Naive B cell (primary cell): ENCODE results near the gene SOX14. TPM values are rescaled to one million over a fixed set of nuclear protein-coding genes. Genes with fewer than 3 reads are reported as not detected.
A peak's percentile ranks its signal among the peaks of the same experiment; 100 is the strongest.

Source experiments
- ATAC-seq, 2 donors: fragments of 150-1000 bp; cut with Tn5 transposase; 2 replicates each; pipeline ENCODE4 v1.10.0; 2021; ENCODE audit warnings: low read depth in 2 of 2, mild to moderate bottlenecking in 2 of 2, moderate library complexity in 2 of 2
- DNase-seq: peaks from one replicate; pipeline ENCODE4 v3.0.0; 2022
- H3K27ac Mint-ChIP-seq, 6 donors: one replicate each; pipeline ENCODE4 v1.8.0; 2020 to 2022; ENCODE audit warnings: mild to moderate bottlenecking in 6 of 6, mixed read lengths in 6 of 6, moderate library complexity in 5 of 6, inconsistent platforms in 2 of 6
- H3K27me3 Mint-ChIP-seq, 3 donors: one replicate each; pipeline ENCODE4 v1.8.0; 2021 to 2022; ENCODE audit warnings: mixed read lengths in 3 of 3, mild to moderate bottlenecking in 1 of 3
- H3K36me3 Mint-ChIP-seq, 2 donors: one replicate each; pipeline ENCODE4 v1.8.0; 2020 to 2022; ENCODE audit warnings: mixed read lengths in 2 of 2, inconsistent platforms in 1 of 2, mild to moderate bottlenecking in 1 of 2
- H3K4me1 Mint-ChIP-seq, 3 donors: one replicate each; pipeline ENCODE4 v1.8.0; 2020 to 2022; ENCODE audit warnings: mixed read lengths in 3 of 3, inconsistent platforms in 1 of 3, mild to moderate bottlenecking in 1 of 3, moderate library complexity in 1 of 3
- H3K4me3 Mint-ChIP-seq, 8 donors: one replicate each; pipeline ENCODE4 v1.8.0; 2020 to 2022; ENCODE audit warnings: mild to moderate bottlenecking in 8 of 8, mixed read lengths in 8 of 8, moderate library complexity in 8 of 8, inconsistent platforms in 2 of 8
- H3K9me3 Mint-ChIP-seq, 7 donors: one replicate each; pipeline ENCODE4 v1.8.0; 2020 to 2022; ENCODE audit warnings: mixed read lengths in 7 of 7, mild to moderate bottlenecking in 5 of 7, inconsistent platforms in 2 of 7, moderate library complexity in 1 of 7
- polyA plus RNA-seq, 6 donors: library from polyadenylated mRNA; unstranded; fragments of 300-500 nt; fragmentation: Illumina TruSeq; gene quantifications; one replicate each; pipeline ENCODE4 v1.2.3, GENCODE V29; 2021; ENCODE audit warnings: low read depth in 6 of 6

SOX14 gene
- polyA plus RNA-seq, 6 donors from 2014 or later: not detected

- DNase-seq: no peak
- H3K27ac Mint-ChIP-seq: no peak overlapping the region
- peaks cover 55 to 83% (median 71%) of the 10 kb centered on the region in 3 donors for H3K27me3 Mint-ChIP-seq
- peaks cover 3 to 15% (median 15%) of the 10 kb centered on the region in 3 donors for H3K4me1 Mint-ChIP-seq
- H3K36me3 Mint-ChIP-seq: no peaks in the 10 kb centered on the region
- peak overlapping the region in 5 of 8 donors; percentile 29 to 80 (median 45) for H3K4me3 Mint-ChIP-seq
- ATAC-seq: no peak
- H3K9me3 Mint-ChIP-seq: peaks cover 0 to 11% (median 0%) of the 10 kb centered on the region in 7 donors
Observed at GRCh38 chr3:137771401-137772213, 7.5 kb downstream of the SOX14 start.

- H3K36me3 Mint-ChIP-seq: no peaks in the 10 kb centered on the region
- H3K9me3 Mint-ChIP-seq: peaks cover 0 to 11% (median 0%) of the 10 kb centered on the region in 7 donors
- ATAC-seq (no peak), DNase-seq (no peak)
- peaks cover 3 to 15% (median 15%) of the 10 kb centered on the region in 3 donors for H3K4me1 Mint-ChIP-seq
- H3K27ac Mint-ChIP-seq: no peak overlapping the region
- H3K27me3 Mint-ChIP-seq: peaks cover 53 to 76% (median 75%) of the 10 kb centered on the region in 3 donors
- H3K4me3 Mint-ChIP-seq: peak overlapping the region in 2 of 8 donors; percentile 57 to 80
Observed at GRCh38 chr3:137772214-137772955, 8.3 kb downstream of the SOX14 start.

- Mint-ChIP-seq H3K36me3 (no peaks in the 10 kb centered on the region), H3K27ac (no peak overlapping the region), H3K4me3 (no peak overlapping the region), H3K27me3 (peaks cover 31 to 40% (median 36%) of the 10 kb centered on the region in 3 donors), H3K4me1 (no peaks in the 10 kb centered on the region), H3K9me3 (peaks cover 0 to 8% (median 3%) of the 10 kb centered on the region in 7 donors)
- ATAC-seq: no peak
- no peak for DNase-seq
Observed at GRCh38 chr3:137778941-137779340, 14.8 kb downstream of the SOX14 start.

- no peaks in the 10 kb centered on the region for H3K9me3 Mint-ChIP-seq
- H3K4me1 Mint-ChIP-seq: no peaks in the 10 kb centered on the region
- H3K36me3 Mint-ChIP-seq: no peaks in the 10 kb centered on the region
- no peak for ATAC-seq
- no peak for DNase-seq
- peaks cover 0 to 12% (median 7%) of the 10 kb centered on the region in 3 donors for H3K27me3 Mint-ChIP-seq
- H3K4me3 Mint-ChIP-seq: no peak overlapping the region
- no peak overlapping the region for H3K27ac Mint-ChIP-seq
Observed at GRCh38 chr3:137787529-137787928, 23.4 kb downstream of the SOX14 start.

- DNase-seq (no peak), ATAC-seq (no peak)
- H3K36me3 Mint-ChIP-seq: no peaks in the 10 kb centered on the region
- no peaks in the 10 kb centered on the region for H3K4me1 Mint-ChIP-seq
- peaks cover 0 to 16% (median 0%) of the 10 kb centered on the region in 3 donors for H3K27me3 Mint-ChIP-seq
- no peaks in the 10 kb centered on the region for H3K9me3 Mint-ChIP-seq
- no peak overlapping the region for H3K27ac Mint-ChIP-seq
- H3K4me3 Mint-ChIP-seq: no peak overlapping the region
Observed at GRCh38 chr3:137789236-137789635, 25.1 kb downstream of the SOX14 start.

- H3K4me1 Mint-ChIP-seq: no peaks in the 10 kb centered on the region
- peaks cover 0 to 23% (median 8%) of the 10 kb centered on the region in 3 donors for H3K27me3 Mint-ChIP-seq
- H3K27ac Mint-ChIP-seq: no peak overlapping the region
- ATAC-seq: no peak
- H3K4me3 Mint-ChIP-seq: no peak overlapping the region
- H3K9me3 Mint-ChIP-seq: no peaks in the 10 kb centered on the region
- no peaks in the 10 kb centered on the region for H3K36me3 Mint-ChIP-seq
- DNase-seq: no peak
Observed at GRCh38 chr3:137792626-137793271, 28.6 kb downstream of the SOX14 start.

- Mint-ChIP-seq H3K4me1 (no peaks in the 10 kb centered on the region), H3K36me3 (no peaks in the 10 kb centered on the region), H3K27ac (no peak overlapping the region), H3K4me3 (no peak overlapping the region), H3K9me3 (peaks cover 0 to 13% (median 3%) of the 10 kb centered on the region in 7 donors), H3K27me3 (peaks cover 6 to 19% (median 8%) of the 10 kb centered on the region in 3 donors)
- no peak for DNase-seq
- no peak for ATAC-seq
Observed at GRCh38 chr3:137796993-137797392, 32.9 kb downstream of the SOX14 start.

GRCh38 chr3:137803215-137803614 is 39.1 kb downstream of the SOX14 start:
- peaks cover 0 to 6% (median 3%) of the 10 kb centered on the region in 3 donors for H3K27me3 Mint-ChIP-seq
- H3K4me3 Mint-ChIP-seq: no peak overlapping the region
- peaks cover 0 to 7% of the 10 kb centered on the region in 2 donors for H3K36me3 Mint-ChIP-seq
- H3K9me3 Mint-ChIP-seq: peaks cover 0 to 24% (median 5%) of the 10 kb centered on the region in 7 donors
- no peak for DNase-seq
- H3K27ac Mint-ChIP-seq: no peak overlapping the region
- no peak for ATAC-seq
- H3K4me1 Mint-ChIP-seq: no peaks in the 10 kb centered on the region

- H3K4me1 Mint-ChIP-seq: no peaks in the 10 kb centered on the region
- H3K36me3 Mint-ChIP-seq: peaks cover 0 to 7% of the 10 kb centered on the region in 2 donors
- DNase-seq: no peak
- peaks cover 0 to 23% (median 10%) of the 10 kb centered on the region in 7 donors for H3K9me3 Mint-ChIP-seq
- peaks cover 0 to 10% (median 0%) of the 10 kb centered on the region in 3 donors for H3K27me3 Mint-ChIP-seq
- no peak overlapping the region for H3K4me3 Mint-ChIP-seq
- H3K27ac Mint-ChIP-seq: no peak overlapping the region
- no peak for ATAC-seq
Observed at GRCh38 chr3:137807998-137808397, 43.9 kb downstream of the SOX14 start.

GRCh38 chr3:137809509-137809908 is 45.4 kb downstream of the SOX14 start:
- H3K27ac Mint-ChIP-seq: no peak overlapping the region
- peaks cover 0 to 15% (median 0%) of the 10 kb centered on the region in 3 donors for H3K27me3 Mint-ChIP-seq
- H3K4me1 Mint-ChIP-seq: no peaks in the 10 kb centered on the region
- H3K36me3 Mint-ChIP-seq: no peaks in the 10 kb centered on the region
- ATAC-seq: no peak
- no peak for DNase-seq
- no peak overlapping the region for H3K4me3 Mint-ChIP-seq
- H3K9me3 Mint-ChIP-seq: peaks cover 0 to 16% (median 6%) of the 10 kb centered on the region in 7 donors

- Mint-ChIP-seq H3K4me1 (no peaks in the 10 kb centered on the region), H3K9me3 (peaks cover 0 to 12% (median 5%) of the 10 kb centered on the region in 7 donors), H3K4me3 (no peak overlapping the region), H3K27me3 (peaks cover 6 to 19% (median 8%) of the 10 kb centered on the region in 3 donors), H3K27ac (peak overlapping the region in 1 of 6 donors; percentile 23), H3K36me3 (no peaks in the 10 kb centered on the region)
- DNase-seq: no peak
- no peak for ATAC-seq
Observed at GRCh38 chr3:137812023-137812422, 47.9 kb downstream of the SOX14 start.

- peak overlapping the region in 1 of 6 donors; percentile 14 for H3K27ac Mint-ChIP-seq
- DNase-seq (no peak), ATAC-seq (no peak)
- no peaks in the 10 kb centered on the region for H3K4me1 Mint-ChIP-seq
- peaks cover 6 to 15% (median 8%) of the 10 kb centered on the region in 3 donors for H3K27me3 Mint-ChIP-seq
- no peak overlapping the region for H3K4me3 Mint-ChIP-seq
- peaks cover 0 to 2% (median 0%) of the 10 kb centered on the region in 7 donors for H3K9me3 Mint-ChIP-seq
- no peaks in the 10 kb centered on the region for H3K36me3 Mint-ChIP-seq
Observed at GRCh38 chr3:137815251-137815650, 51.1 kb downstream of the SOX14 start.
